ENCODE measurements around the gene MSI2. TPM values are rescaled to one million over a fixed set of nuclear protein-coding genes. Genes with fewer than 3 reads are reported as not detected.
A peak's percentile ranks its signal among the peaks of the same experiment; 100 is the strongest.

The MSI2 gene
- total RNA-seq, 2 donors from 2014 or later, result 54.1 to 74.8 TPM

DNA sequence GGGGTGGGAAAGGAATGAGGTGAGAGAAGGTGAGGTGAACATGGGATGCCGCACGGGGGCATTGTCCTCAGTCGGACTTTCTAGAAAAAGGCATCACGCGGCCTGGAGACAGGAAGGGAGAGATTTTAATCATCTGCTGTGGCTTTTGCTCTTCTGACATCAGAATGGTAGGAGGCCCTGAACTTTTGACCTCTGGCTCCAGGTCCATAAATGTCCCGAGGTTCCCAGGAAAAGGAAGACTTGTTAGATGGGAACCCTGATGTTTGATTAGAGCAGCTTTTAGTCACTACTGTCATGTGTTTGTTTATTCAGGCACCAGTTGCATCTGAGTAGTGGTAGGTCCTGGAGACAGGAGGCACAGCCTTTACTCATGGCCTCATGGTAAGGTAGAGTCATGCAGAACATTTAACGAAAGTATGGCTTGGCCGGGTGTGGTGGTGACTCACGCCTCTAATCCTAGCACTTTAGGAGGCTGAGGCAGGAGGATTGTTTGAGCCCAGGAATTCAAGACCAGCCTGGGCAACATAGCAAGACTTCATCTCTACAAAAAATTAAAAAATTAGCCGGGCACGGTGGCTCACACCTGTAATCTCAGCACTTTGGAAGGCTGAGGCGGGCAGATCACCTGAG lies 203.1 kb downstream of the MSI2 start:
- peaks cover 24 to 40% of the 10 kb centered on the region in 2 donors for H3K36me3 Mint-ChIP-seq
- peak; percentile 15 to 43 for ATAC-seq
- peak overlapping the region; percentile 90 to 97 for H3K27ac Mint-ChIP-seq
- DNase-seq (ENCODE audit: low spot score in 2 of 2), result no peak
- peaks cover 0 to 7% of the 10 kb centered on the region in 2 donors for H3K9me3 Mint-ChIP-seq

DNA sequence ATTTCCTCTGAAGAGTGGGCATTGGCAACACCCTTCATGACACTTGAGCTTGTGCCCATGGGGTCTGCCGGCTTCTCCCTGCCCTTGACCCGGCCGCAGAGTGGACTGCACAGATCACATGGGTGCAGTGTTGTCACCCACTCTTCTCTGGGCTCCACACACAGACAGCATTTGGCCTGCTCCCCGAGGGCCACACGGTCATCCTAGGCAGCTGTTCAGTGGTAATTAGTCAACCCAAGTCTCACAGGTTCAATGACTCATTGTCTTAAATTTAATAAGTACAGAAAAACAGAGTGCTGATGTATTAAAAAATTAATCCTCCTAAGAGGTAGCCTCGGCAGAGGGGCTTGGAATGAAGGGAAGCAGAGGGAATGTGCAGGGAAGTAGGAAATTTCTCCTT lies 204.8 kb downstream of the MSI2 start:
- Mint-ChIP-seq H3K9me3 (peaks cover 0 to 7% of the 10 kb centered on the region in 2 donors), H3K27ac (peak overlapping the region; percentile 90 to 96), H3K36me3 (peaks cover 16 to 33% of the 10 kb centered on the region in 2 donors)
- peak in 1 of 2 donors; percentile 50 for DNase-seq (ENCODE audit: low spot score in 2 of 2)
- ATAC-seq, result peak; percentile 40 to 46

GRCh38 chr17:57462007-57462579 lies 205.8 kb downstream of the MSI2 start:
- H3K9me3 Mint-ChIP-seq, result peaks cover 0 to 7% of the 10 kb centered on the region in 2 donors
- ATAC-seq (no peak), DNase-seq (ENCODE audit: low spot score in 2 of 2) (no peak)
- peak overlapping the region; percentile 90 to 96 for H3K27ac Mint-ChIP-seq
- H3K36me3 Mint-ChIP-seq, result peaks cover 11 to 23% of the 10 kb centered on the region in 2 donors

GRCh38 chr17:57463103-57463885 lies 207.0 kb downstream of the MSI2 start:
- Mint-ChIP-seq H3K9me3 (peaks cover 0 to 7% of the 10 kb centered on the region in 2 donors), H3K36me3 (peaks cover 11 to 23% of the 10 kb centered on the region in 2 donors), H3K27ac (peak overlapping the region; percentile 90 to 96)
- DNase-seq (ENCODE audit: low spot score in 2 of 2), result peak; percentile 85 to 88
- peak; percentile 90 to 92 for ATAC-seq

DNA sequence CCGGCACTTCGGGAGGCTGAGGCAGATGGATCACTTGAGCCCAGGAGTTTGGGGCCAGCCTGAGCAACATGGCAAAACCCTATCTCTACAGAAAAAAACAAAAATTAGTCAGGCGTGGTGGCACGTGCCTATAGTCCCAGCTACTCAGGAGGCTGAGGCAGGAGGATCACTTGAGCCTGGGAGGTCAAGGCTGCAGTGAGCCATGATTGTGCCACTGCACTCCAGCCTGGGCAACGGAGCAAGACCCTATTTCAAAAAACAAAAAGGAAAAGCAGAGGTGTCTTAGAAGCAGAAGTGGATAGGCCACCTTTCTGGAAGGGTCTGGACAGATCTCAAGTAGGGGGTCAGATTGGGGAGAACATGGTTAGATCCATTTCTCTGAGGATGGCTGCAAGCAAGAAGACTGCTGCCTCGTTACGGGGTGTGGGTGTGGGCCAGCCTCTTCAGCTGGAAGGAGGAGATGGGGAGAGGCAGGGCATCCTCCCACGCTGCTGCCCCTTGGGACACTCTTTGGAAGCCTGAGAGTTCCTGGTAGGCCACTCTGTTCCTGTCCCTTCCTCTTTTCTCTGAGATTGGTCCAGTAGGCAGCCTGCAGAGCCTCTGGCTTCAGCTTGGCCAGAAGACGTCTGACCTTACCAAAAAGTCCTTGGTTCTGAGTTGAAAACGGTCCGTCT lies 208.0 kb downstream of the MSI2 start:
- Mint-ChIP-seq H3K36me3 (peaks cover 11 to 18% of the 10 kb centered on the region in 2 donors), H3K27ac (peak overlapping the region; percentile 90 to 96), H3K9me3 (peaks cover 0 to 7% of the 10 kb centered on the region in 2 donors)
- ATAC-seq, result no peak
- no peak for DNase-seq (ENCODE audit: low spot score in 2 of 2)

- no peak for DNase-seq (ENCODE audit: low spot score in 2 of 2)
- peak overlapping the region in 1 of 2 donors; percentile 90 for H3K27ac Mint-ChIP-seq
- peaks cover 11 to 17% of the 10 kb centered on the region in 2 donors for H3K36me3 Mint-ChIP-seq
- peaks cover 0 to 7% of the 10 kb centered on the region in 2 donors for H3K9me3 Mint-ChIP-seq
- ATAC-seq, result no peak
These were observed 209.3 kb downstream of the MSI2 start for GRCh38 chr17:57465610-57466009.

GRCh38 chr17:57466017-57466471 lies 209.7 kb downstream of the MSI2 start:
- peak overlapping the region in 1 of 2 donors; percentile 58 for H3K27ac Mint-ChIP-seq
- ATAC-seq (no peak), DNase-seq (ENCODE audit: low spot score in 2 of 2) (no peak)
- H3K36me3 Mint-ChIP-seq, result peaks cover 11 to 17% of the 10 kb centered on the region in 2 donors
- peaks cover 0 to 7% of the 10 kb centered on the region in 2 donors for H3K9me3 Mint-ChIP-seq

GRCh38 chr17:57466521-57466920 lies 210.2 kb downstream of the MSI2 start:
- peaks cover 0 to 7% of the 10 kb centered on the region in 2 donors for H3K9me3 Mint-ChIP-seq
- ATAC-seq (no peak), DNase-seq (ENCODE audit: low spot score in 2 of 2) (no peak)
- H3K27ac Mint-ChIP-seq, result peak overlapping the region in 1 of 2 donors; percentile 58
- H3K36me3 Mint-ChIP-seq, result peaks cover 11 to 17% of the 10 kb centered on the region in 2 donors

- DNase-seq (ENCODE audit: low spot score in 2 of 2) (no peak), ATAC-seq (no peak)
- Mint-ChIP-seq H3K9me3 (peaks cover 0 to 1% of the 10 kb centered on the region in 2 donors), H3K36me3 (peaks cover 6 to 17% of the 10 kb centered on the region in 2 donors), H3K27ac (peak overlapping the region; percentile 1 to 24)
These were observed 210.9 kb downstream of the MSI2 start for GRCh38 chr17:57467226-57467625.

- ATAC-seq (no peak), DNase-seq (ENCODE audit: low spot score in 2 of 2) (no peak)
- Mint-ChIP-seq H3K36me3 (peaks cover 3 to 17% of the 10 kb centered on the region in 2 donors), H3K9me3 (no peaks in the 10 kb centered on the region), H3K27ac (no peak overlapping the region)
These were observed 211.5 kb downstream of the MSI2 start for GRCh38 chr17:57467801-57468200.

GRCh38 chr17:57468932-57469775 lies 212.8 kb downstream of the MSI2 start:
- peak; percentile 69 to 70 for ATAC-seq
- peak overlapping the region in 1 of 2 donors; percentile 45 for H3K27ac Mint-ChIP-seq
- H3K9me3 Mint-ChIP-seq, result no peaks in the 10 kb centered on the region
- H3K36me3 Mint-ChIP-seq, result peaks cover 0 to 9% of the 10 kb centered on the region in 2 donors
- DNase-seq (ENCODE audit: low spot score in 2 of 2), result no peak

DNA sequence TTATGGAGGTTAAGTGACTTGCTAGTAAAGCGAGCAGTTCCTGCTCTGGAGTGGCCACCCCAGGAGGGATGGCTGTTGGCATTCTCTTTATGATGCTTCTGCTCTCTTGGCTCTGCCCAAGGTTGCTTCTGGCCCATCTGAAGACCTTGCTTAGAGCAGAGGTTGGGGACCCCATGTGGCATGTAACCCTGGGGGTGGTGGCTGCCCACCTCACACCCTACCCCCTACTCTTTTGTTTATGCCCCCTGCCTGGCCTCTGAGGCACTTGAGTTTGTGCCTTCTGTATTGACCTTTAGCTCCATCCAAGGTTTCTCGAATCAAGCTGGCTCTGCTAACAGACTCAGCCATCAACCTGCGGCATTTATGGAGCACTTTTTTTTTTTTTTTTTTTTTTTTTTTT lies 214.6 kb downstream of the MSI2 start:
- H3K36me3 Mint-ChIP-seq, result peaks cover 0 to 5% of the 10 kb centered on the region in 2 donors
- no peak overlapping the region for H3K27ac Mint-ChIP-seq
- no peak for DNase-seq (ENCODE audit: low spot score in 2 of 2)
- no peaks in the 10 kb centered on the region for H3K9me3 Mint-ChIP-seq
- ATAC-seq, result no peak

DNA sequence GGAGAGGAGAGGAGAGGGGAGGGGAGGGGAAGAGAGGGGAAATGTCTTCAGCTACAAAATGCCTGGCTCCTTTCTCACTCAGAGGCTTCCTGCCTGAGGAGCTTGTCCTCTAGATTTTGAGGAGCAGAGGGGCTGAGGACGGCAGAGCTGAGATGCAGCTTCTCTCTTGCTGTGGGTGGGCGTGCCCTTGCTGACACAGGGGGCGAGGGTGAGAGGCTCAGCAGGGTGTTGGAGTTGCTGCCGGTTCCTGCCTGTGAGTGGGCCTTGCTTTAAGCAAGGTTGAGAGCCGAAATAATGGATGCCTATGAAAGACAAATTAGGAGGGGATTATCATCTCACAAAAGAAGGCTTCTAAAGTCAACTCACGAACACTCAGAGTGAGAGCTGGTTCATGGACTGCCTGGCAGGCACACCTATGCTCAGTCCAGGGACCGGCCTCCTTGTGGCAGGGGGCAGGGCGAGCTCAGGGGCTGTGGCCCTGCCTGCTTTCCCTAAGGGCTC lies 215.6 kb downstream of the MSI2 start:
- ATAC-seq (no peak), DNase-seq (ENCODE audit: low spot score in 2 of 2) (no peak)
- no peak overlapping the region for H3K27ac Mint-ChIP-seq
- peaks cover 0 to 5% of the 10 kb centered on the region in 2 donors for H3K36me3 Mint-ChIP-seq
- H3K9me3 Mint-ChIP-seq, result no peaks in the 10 kb centered on the region

GRCh38 chr17:57475796-57476195 lies 219.5 kb downstream of the MSI2 start:
- no peak for ATAC-seq
- Mint-ChIP-seq H3K27ac (no peak overlapping the region), H3K36me3 (peaks cover 0 to 12% of the 10 kb centered on the region in 2 donors), H3K9me3 (no peaks in the 10 kb centered on the region)
- DNase-seq (ENCODE audit: low spot score in 2 of 2), result no peak

DNA sequence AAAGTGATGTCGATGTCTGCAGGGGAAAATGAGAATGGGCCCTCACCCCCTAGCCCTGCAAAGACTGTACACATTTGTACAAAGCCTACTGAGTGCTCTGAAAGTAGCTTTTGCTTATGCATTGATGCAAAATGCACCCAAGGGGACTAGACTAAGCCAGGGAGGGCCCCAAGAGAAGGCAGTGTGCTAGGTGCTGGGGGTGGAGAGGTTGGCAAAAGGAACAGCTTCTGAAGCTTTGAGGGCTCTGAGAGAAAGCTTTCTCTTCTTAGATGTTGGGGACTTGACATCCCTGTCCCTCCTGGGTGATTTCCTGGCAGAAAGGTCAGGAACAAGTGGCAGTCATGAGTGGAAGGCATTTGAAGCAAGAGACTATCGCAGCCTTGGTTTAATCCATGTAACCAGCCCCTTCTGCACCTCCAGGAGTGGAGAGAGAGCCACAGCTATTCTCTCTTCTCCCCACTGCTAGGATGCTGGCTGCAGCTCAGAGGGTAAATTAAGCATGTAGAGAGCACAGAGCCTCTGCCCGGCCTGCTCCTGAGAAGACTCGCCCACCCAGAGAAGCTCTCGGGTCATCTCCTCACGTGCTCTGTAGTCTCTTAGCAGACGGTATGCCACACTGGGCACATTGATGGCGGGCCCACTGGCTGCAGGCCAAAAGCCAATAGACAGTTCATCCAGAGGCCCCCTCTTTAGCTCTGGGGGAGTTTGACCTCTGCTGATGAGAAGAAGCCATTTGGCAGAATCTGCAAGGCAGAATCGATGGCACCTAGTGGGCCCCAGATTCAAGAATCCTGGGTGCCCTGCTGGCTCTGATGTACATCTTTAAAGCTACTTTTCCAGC lies 221.4 kb downstream of the MSI2 start:
- Mint-ChIP-seq H3K27ac (peak overlapping the region in 1 of 2 donors; percentile 36), H3K36me3 (peaks cover 4 to 17% of the 10 kb centered on the region in 2 donors), H3K9me3 (peaks cover 0 to 4% of the 10 kb centered on the region in 2 donors)
- DNase-seq (ENCODE audit: low spot score in 2 of 2), result no peak
- no peak for ATAC-seq
